Measurements from ENCODE around the gene KCNQ1. TPM values are rescaled to one million over a fixed set of nuclear protein-coding genes. Genes with fewer than 3 reads are reported as not detected.

Gene KCNQ1
- total RNA-seq, 1 experiment from 2014 or later = 10.7 TPM

DNA sequence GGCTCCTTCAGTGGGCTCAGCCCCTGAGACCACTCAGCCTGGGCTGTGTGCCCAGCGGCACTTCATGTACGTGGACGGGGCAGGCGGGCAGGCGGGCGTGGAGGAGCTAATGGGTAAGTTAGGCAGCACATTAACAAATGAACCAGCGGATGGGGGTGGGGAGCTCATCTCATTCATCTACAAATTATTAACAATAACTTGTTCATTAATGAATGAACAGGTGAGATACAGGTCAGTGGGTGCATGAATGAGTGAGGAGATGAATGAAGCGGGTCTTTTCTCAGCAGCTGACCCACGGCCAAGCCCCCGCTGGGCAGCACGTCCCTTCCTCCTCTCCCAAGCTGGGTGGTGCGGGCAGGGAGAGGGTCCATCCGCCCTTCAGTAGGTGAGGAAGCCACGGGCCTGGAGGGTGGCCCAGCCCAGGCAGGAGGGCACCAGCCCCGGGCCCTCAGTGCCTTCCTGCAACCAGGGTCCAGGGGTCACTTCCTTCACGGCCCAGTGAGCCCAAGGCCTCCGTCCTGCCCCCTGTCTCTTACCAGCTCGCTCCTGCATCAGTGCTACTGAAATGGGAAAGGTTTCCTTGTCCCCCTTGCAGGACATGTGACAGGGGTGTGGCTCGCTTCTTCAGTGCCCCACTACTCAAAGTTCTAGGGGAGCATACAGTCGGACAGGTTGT is 315.5 kb downstream of the KCNQ1 start:
- TF ChIP-seq, protein P1, sequence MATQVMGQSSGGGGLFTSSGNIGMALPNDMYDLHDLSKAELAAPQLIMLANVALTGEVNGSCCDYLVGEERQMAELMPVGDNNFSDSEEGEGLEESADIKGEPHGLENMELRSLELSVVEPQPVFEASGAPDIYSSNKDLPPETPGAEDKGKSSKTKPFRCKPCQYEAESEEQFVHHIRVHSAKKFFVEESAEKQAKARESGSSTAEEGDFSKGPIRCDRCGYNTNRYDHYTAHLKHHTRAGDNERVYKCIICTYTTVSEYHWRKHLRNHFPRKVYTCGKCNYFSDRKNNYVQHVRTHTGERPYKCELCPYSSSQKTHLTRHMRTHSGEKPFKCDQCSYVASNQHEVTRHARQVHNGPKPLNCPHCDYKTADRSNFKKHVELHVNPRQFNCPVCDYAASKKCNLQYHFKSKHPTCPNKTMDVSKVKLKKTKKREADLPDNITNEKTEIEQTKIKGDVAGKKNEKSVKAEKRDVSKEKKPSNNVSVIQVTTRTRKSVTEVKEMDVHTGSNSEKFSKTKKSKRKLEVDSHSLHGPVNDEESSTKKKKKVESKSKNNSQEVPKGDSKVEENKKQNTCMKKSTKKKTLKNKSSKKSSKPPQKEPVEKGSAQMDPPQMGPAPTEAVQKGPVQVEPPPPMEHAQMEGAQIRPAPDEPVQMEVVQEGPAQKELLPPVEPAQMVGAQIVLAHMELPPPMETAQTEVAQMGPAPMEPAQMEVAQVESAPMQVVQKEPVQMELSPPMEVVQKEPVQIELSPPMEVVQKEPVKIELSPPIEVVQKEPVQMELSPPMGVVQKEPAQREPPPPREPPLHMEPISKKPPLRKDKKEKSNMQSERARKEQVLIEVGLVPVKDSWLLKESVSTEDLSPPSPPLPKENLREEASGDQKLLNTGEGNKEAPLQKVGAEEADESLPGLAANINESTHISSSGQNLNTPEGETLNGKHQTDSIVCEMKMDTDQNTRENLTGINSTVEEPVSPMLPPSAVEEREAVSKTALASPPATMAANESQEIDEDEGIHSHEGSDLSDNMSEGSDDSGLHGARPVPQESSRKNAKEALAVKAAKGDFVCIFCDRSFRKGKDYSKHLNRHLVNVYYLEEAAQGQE (IDR thresholded peaks at IDR 0.05; ENCODE audit: low read depth) = no peak
- TF ChIP-seq TCF7L2 (IDR thresholded peaks at IDR 0.05; ENCODE audit: borderline replicate concordance, extremely low read depth, insufficient read depth, insufficient read length) = no peak
- TF ChIP-seq, protein P2, sequence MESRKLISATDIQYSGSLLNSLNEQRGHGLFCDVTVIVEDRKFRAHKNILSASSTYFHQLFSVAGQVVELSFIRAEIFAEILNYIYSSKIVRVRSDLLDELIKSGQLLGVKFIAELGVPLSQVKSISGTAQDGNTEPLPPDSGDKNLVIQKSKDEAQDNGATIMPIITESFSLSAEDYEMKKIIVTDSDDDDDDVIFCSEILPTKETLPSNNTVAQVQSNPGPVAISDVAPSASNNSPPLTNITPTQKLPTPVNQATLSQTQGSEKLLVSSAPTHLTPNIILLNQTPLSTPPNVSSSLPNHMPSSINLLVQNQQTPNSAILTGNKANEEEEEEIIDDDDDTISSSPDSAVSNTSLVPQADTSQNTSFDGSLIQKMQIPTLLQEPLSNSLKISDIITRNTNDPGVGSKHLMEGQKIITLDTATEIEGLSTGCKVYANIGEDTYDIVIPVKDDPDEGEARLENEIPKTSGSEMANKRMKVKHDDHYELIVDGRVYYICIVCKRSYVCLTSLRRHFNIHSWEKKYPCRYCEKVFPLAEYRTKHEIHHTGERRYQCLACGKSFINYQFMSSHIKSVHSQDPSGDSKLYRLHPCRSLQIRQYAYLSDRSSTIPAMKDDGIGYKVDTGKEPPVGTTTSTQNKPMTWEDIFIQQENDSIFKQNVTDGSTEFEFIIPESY (IDR thresholded peaks at IDR 0.05; ENCODE audit: extremely low read depth, insufficient replicate concordance, low read length) = no peak
- TF ChIP-seq ZFX (IDR thresholded peaks at IDR 0.05) = no peak

More for the DNA sequence above, 315.5 kb downstream of the KCNQ1 start:
- RAD21 ChIA-PET (ENCODE audit: low non-redundant PET in 1 of 2, low total read pairs in 2 of 2, uncharacterized antibody in 2 of 2, unreplicated experiment in 2 of 2) = no interaction called here
- H3K36me3 ChIP-seq (ENCODE audit: control insufficient read depth in 1 of 2, insufficient read depth in 2 of 2, low read length in 2 of 2) = no peaks in the 10 kb centered on the region
- H3K9me3 ChIP-seq (ENCODE audit: control insufficient read depth in 1 of 2, insufficient read depth in 1 of 2, low read depth in 1 of 2, low read length in 2 of 2) = no peaks in the 10 kb centered on the region
- CTCF ChIA-PET = no interaction called here
- no peaks in the 10 kb centered on the region for H3K4me1 ChIP-seq (ENCODE audit: control insufficient read depth in 1 of 2, insufficient read depth in 2 of 2, low read length in 2 of 2)
- H4K20me1 ChIP-seq (ENCODE audit: insufficient read depth) = no peaks in the 10 kb centered on the region
- intact Hi-C loops (cut with micrococcal nuclease) = no loop called here
- ATAC-seq (no peak), DNase-seq (ENCODE audit: low read depth, low spot score) (no peak)
- POLR2A ChIA-PET = no interaction called here
- no peak overlapping the region for H3K27ac ChIP-seq (ENCODE audit: low read depth, low read length)
- no peak overlapping the region for H2AFZ ChIP-seq (ENCODE audit: low read depth, low read length, poor library complexity, severe bottlenecking)
- BruUV-seq (replicated peaks) = no TSS peak
- no peaks in the 10 kb centered on the region for H3K79me2 ChIP-seq (ENCODE audit: insufficient read depth, low read length)
- no peak overlapping the region for H3K4me3 ChIP-seq (replicated peaks in 1 of 2; ENCODE audit: low read depth in 1 of 2, low read length in 2 of 2)
- no peaks in the 10 kb centered on the region for H3K9me2 ChIP-seq (ENCODE audit: insufficient read depth)
- H3K9ac ChIP-seq (ENCODE audit: low read length) = no peak overlapping the region
- no peaks in the 10 kb centered on the region for H3K27me3 ChIP-seq (ENCODE audit: insufficient read depth, low read length)
- H3K4me2 ChIP-seq (ENCODE audit: low read length) = no peak overlapping the region
